ENCODE results near the gene CPNE7.

- no peak for TF ChIP-seq CTCF (IDR thresholded peaks at IDR 0.05)
- TF ChIP-seq POLR2A (IDR thresholded peaks at IDR 0.05), result no peak
These were observed 30.3 kb upstream of the CPNE7 start for GRCh38 chr16:89545044-89545830.

Data from lower leg skin (tissue), 3 donors.